Esophagus muscularis mucosa (tissue), 3 donors: ENCODE measurements around the gene CAPN10.

Source experiments
- POLR2AphosphoS5 ChIP-seq, 2 donors: sonication (generic); formaldehyde crosslinking; IDR thresholded peaks; one replicate each; pipeline ENCODE4 v1.6.1; 2017; ENCODE audit warnings: antibody characterized with exemption in 2 of 2
- TF ChIP-seq, protein P1 (sequence below), 3 experiments: fragments of 200-600 bp in 2 of 3; fragments of 450-650 bp in 1 of 3; sonication (generic) in 2 of 3; IDR thresholded peaks; one replicate each; pipeline ENCODE4 v1.5.1; 2017 to 2019; ENCODE audit warnings: antibody characterized with exemption in 3 of 3, mild to moderate bottlenecking in 2 of 3, moderate library complexity in 1 of 3

DNA sequence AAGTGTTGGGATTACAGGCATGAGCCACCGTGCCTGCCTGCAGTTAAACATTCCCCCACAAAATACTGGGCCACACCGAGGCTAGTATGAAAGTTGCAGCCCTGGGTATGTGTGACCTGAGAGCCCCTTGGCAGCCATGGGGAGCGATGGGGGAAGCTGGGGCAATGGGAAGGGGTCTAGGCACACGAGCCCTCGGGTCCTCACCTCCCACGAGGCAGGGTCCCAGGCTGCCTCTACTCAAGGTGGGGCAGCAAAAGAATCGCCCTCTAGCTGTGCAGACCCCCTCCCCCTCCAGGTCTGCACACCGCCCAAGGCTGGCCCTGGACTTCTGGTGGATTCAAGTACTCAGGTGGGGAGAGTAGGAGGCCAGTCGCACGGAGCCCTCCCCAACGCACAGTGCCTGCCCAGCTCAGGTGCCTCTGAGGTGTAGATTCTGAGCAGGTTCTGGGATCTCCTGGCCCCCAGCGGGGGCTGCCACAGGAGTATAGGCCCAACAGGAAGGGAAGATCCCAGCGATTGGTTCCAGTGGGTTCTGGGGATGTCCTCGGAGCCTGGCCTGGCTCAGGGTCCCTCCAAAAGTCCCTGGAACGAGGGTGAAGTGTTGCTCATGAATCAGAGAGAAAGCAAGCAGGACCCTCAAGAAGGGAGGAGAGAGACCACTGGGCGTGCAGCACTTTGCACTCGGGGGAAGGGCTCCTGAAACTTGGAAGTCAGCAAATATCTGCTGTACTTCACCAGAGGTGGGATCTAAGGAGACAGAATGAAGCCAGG, 41.4 kb downstream of the CAPN10 start:
- TF ChIP-seq, protein P1, sequence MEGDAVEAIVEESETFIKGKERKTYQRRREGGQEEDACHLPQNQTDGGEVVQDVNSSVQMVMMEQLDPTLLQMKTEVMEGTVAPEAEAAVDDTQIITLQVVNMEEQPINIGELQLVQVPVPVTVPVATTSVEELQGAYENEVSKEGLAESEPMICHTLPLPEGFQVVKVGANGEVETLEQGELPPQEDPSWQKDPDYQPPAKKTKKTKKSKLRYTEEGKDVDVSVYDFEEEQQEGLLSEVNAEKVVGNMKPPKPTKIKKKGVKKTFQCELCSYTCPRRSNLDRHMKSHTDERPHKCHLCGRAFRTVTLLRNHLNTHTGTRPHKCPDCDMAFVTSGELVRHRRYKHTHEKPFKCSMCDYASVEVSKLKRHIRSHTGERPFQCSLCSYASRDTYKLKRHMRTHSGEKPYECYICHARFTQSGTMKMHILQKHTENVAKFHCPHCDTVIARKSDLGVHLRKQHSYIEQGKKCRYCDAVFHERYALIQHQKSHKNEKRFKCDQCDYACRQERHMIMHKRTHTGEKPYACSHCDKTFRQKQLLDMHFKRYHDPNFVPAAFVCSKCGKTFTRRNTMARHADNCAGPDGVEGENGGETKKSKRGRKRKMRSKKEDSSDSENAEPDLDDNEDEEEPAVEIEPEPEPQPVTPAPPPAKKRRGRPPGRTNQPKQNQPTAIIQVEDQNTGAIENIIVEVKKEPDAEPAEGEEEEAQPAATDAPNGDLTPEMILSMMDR (IDR thresholded peaks at IDR 0.05): no peak
- no peak for TF ChIP-seq POLR2AphosphoS5 (IDR thresholded peaks at IDR 0.05)
